Loucy (cell line): ENCODE results near the gene CRADD.

ENCODE experiments used
- EZH2phosphoT487 ChIP-seq: fragments of 200-600 bp; IDR thresholded peaks from 2 replicates; pipeline ENCODE4 v1.6.1; 2018; ENCODE audit warnings: antibody characterized with exemption, mild to moderate bottlenecking, moderate library complexity, borderline replicate concordance
- TF ChIP-seq, protein P1 (sequence below): fragments of 200-600 bp; sonication (generic); conservative IDR thresholded peaks from 2 replicates; pipeline ENCODE4 v1.5.1; 2014; ENCODE audit warnings: mild to moderate bottlenecking, antibody characterized with exemption, low read length

DNA sequence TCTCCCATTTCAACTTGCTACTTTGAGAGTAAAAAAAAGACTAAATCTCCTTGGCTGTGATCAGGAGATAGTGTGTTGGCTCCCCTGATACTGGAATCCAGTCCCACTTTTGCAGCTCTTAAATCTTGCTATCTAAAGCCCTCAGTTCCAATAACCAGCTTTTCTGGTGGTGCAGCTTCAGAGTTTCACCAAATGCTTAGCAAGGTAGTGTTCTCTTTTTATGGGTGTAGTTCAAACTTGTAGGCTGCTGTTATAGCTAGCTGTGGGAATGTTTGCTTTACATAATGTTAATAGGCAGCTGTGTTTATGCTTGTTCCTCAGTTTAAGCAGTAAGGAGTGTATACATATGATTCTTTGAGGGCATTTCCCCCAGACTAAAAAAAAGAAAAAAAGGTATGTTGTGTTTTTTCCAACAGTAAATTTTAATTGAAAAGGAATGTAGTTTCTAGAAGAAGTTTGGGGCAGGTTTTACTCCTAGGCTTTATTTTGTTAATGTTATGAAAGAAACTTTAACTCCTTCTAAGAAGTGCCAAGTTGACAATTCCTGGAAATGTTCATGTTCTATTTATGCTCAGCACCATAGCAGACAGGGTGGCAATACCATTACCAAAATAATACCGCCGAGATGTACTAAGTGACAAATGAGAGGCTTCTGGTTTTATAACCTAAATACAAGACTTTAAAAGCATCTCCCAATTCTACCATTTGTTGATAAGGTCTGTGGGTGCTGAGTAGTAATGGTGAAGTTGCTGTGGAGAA lies 12.1 kb downstream of the CRADD start:
- TF ChIP-seq, protein P1, sequence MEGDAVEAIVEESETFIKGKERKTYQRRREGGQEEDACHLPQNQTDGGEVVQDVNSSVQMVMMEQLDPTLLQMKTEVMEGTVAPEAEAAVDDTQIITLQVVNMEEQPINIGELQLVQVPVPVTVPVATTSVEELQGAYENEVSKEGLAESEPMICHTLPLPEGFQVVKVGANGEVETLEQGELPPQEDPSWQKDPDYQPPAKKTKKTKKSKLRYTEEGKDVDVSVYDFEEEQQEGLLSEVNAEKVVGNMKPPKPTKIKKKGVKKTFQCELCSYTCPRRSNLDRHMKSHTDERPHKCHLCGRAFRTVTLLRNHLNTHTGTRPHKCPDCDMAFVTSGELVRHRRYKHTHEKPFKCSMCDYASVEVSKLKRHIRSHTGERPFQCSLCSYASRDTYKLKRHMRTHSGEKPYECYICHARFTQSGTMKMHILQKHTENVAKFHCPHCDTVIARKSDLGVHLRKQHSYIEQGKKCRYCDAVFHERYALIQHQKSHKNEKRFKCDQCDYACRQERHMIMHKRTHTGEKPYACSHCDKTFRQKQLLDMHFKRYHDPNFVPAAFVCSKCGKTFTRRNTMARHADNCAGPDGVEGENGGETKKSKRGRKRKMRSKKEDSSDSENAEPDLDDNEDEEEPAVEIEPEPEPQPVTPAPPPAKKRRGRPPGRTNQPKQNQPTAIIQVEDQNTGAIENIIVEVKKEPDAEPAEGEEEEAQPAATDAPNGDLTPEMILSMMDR = no peak
- no peak for TF ChIP-seq EZH2phosphoT487
